Measurements from ENCODE around the gene MX1. TPM values are rescaled to one million over a fixed set of nuclear protein-coding genes. Genes with fewer than 3 reads are reported as not detected.

Gene MX1
- polyA plus RNA-seq, 12 donors, result 2.3 to 7.3 (median 3.7) TPM; not detected in 2

GRCh38 chr21:41460578-41461527 lies 34.8 kb downstream of the MX1 start:
- DNase-seq, result peak; percentile 68

DNA sequence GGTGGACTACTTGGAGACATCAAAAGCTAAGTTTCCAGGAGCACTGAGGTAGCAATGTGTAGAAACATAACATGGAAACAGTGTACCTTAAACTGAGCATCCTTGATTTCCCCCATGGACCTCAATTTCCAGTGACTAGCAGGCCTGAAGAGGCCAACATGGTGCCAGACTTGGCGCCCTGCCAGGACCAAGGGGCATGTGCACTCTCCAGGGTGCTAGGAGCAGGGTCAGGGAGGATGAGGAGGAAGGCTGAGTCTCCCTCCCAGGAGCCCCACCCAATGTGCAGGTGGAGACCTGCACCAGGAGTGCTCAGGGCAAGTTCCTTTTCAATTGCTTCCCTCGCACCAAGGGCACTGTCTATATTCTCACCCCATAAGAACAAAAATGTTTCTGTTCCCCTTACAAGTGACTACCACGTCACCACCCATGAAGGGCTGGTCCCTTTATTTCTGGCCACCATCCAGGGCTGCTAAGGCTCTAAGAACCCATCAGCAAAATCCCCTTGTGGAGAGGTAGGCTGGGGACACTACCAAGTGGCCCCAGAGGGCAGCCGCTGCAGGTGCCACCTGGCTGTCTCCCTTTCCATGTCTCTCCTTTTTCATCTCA lies 39.2 kb downstream of the MX1 start:
- no peak for DNase-seq

- DNase-seq, result no peak
These were observed 40.2 kb downstream of the MX1 start for GRCh38 chr21:41466024-41466820.

GRCh38 chr21:41470054-41470453 lies 44.0 kb downstream of the MX1 start:
- DNase-seq, result no peak

- no peak for DNase-seq
These were observed 46.9 kb downstream of the MX1 start for GRCh38 chr21:41472753-41473548.

DNA sequence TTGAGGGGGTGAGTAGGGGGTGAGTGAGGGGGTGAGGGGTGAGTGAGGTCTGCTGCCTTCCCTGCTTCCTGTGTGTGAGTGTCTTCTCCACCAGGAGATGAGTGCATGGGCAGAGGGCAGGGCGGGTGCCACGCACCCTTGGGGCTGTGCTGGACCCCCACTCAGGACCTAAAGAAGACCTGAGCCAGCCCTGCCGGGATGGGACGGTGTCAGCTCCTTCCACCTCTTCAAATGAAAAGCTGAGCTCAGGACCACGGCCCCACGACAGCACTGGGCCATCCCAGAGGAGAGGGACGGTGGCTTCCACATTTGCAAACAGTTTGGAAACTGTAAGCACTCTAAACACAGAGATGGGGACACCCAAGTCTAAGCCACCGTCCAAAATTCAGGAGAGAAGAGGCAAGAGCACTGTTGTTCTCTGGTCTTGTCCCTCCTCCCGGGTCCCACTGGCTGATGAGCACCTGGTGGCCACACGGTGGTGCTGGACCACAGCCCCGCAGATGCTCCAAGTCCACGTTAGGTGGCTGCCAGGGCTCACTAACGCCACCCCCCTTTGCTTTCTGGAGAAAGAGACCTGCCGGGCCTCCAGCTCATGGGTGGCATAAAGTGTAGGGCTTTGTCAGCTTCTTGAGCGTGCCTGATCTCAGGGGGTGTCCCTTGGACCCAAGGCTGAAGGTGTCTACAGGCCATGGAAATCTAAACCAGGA lies 49.8 kb downstream of the MX1 start:
- DNase-seq, result no peak

- DNase-seq, result no peak
These were observed 51.7 kb downstream of the MX1 start for GRCh38 chr21:41477641-41478318.

DNA sequence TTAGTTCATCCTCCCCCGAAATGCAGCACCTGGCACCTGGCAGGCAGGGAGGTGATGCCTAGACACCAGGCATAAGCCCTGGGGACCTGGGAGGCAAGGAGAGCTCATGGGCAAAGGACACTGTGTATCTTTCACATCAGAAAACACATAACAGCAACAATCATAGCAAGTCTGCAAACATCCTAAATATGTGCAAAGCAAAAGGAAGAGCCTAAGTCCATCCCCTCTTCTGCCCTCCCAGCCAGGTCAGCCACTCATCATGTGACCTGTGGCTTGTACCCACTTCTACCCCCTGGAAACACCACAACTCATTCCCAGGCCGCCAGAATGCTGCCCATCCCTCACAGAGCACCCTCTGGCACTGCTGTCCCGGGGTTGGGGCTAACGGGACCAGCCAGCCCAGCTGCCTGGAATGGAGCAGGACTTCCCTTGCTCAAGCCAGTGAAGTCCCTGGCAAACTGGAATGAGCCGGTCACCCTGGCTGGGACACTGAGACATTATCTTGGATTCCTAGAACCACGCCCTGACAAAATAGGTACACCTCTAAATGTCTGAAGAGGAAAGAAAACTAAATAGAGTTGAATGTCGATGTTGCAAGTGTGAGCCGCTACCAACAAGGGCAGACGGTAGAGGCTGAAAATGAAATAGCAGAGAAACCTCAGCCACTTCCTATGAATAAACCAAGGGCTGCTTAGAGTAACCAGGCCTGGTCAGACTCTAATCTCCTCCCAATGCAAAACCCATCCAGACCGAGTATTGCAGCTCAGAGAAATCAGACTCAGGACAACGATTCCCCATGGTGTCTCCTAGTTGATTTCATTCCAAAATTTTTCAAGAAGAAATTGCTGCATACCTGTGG lies 52.5 kb downstream of the MX1 start:
- DNase-seq, result no peak

DNA sequence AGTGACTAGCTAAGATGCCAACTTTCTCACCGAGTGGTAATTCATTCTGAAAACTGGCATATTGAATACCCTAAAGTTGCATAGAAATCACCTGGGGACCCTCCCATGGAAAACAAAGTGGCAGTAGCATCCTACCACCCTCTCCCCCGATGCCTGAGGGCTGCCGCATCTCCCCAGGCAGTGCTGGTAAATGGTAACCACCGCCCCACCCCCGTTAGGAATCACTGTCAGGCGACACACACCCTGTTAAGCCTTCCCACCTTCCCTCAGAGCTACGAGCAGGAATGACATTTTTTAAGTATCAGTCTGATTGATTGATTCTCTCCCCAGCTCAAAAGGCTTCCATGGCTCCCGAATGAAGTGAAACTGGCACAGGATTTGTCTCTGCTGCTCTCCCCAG lies 53.6 kb downstream of the MX1 start:
- DNase-seq, result no peak

DNA sequence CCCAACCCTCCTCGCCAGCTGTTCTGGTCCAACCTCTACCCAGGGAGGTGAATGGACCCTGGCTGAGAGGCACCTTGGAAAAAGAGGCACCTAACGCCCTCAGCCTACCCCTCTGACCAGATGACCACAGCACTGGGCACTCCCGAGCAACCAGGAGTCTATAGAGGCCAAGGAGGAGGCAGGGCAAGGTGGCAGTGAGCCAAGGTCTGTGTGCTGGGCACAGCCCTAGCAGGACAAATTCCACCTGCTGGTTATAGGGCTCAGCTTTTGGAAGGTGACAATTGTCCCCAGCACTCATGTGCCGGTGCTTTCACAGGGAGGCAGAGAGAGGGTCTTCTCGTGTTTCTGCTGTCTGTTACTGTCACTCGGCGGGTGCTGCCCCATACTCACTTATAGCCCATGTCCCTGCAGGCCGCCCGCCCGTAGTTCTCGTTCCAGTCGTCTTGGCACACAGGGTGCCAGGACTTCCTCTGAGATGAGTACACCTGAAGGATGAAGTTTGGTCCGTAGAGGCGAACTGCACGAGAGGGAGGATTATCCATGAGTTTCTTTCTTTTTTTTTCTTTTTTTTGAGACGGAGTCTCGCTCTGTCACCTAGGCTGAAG lies 54.1 kb downstream of the MX1 start:
- no peak for DNase-seq

- DNase-seq, result no peak
These were observed 55.2 kb downstream of the MX1 start for GRCh38 chr21:41481191-41481590.

DNA sequence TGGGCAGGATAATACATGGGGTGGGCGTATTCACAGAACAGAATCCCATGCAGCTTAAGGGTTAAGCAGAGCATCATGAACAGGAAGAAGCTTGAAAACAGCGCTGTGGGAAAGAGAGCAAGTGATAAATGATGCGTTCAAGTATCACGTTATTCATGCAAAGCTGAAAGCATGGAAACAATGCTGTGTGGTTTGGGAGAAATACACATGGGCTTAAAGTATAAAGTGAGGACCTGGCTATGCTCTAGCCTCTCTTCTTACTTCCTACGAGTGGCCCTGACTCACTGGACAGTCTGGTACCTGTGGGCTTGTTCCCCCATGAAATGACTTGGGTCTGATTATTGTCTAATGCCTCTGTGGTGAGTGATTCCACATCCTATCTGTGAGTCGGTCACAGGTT lies 56.3 kb downstream of the MX1 start:
- DNase-seq, result no peak

- no peak for DNase-seq
These were observed 56.9 kb downstream of the MX1 start for GRCh38 chr21:41482980-41483379.

GRCh38 chr21:41483415-41483814 lies 57.4 kb downstream of the MX1 start:
- DNase-seq, result no peak

- DNase-seq, result no peak
These were observed 57.9 kb downstream of the MX1 start for GRCh38 chr21:41483973-41484372.

GRCh38 chr21:41487082-41487481 lies 61.0 kb downstream of the MX1 start:
- DNase-seq, result no peak

- no peak for DNase-seq
These were observed 62.0 kb downstream of the MX1 start for GRCh38 chr21:41488080-41488479.

- no peak for DNase-seq
These were observed 63.3 kb downstream of the MX1 start for GRCh38 chr21:41489329-41489728.

DNA sequence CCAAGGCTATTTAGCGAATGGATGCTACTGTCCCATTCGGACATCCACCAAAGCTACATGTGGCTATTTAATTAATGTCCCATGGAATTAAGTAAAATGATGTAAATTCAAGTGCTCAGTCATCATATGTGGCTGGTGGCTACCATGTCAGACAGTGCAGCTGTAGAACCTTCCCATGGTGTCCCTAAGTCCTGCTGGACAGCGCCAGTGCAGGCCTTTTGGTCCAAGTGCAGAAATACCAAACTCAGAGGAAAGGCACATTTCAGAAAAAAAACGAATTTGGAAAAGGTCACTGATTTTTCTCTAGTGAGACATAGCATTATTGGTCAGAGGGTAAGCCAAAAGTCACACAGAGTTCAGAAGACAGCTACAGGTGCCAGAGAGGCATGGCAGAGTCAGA lies 64.3 kb downstream of the MX1 start:
- DNase-seq, result no peak

All from muscle of arm (tissue), 12 donors.